Urinary bladder (tissue), 4 donors: Measurements from ENCODE around the gene DDHD1. TPM values are rescaled to one million over a fixed set of nuclear protein-coding genes. Genes with fewer than 3 reads are reported as not detected.
A peak's percentile ranks its signal among the peaks of the same experiment; 100 is the strongest.

ENCODE experiments used
- DNase-seq: peaks from one replicate; pipeline ENCODE4 v3.0.0-alpha.2; 2015; ENCODE audit errors: extremely low spot score
- H3K27ac ChIP-seq: one replicate; pipeline ENCODE4 v1.5.1; 2013; ENCODE audit warnings: low read depth, mild to moderate bottlenecking, moderate library complexity
- H3K36me3 ChIP-seq: one replicate; pipeline ENCODE4 v1.6.1; 2013; ENCODE audit warnings: mild to moderate bottlenecking, moderate library complexity; ENCODE audit not compliant: insufficient read depth
- H3K4me1 ChIP-seq: one replicate; pipeline ENCODE4 v1.6.1; 2013; ENCODE audit warnings: mild to moderate bottlenecking, moderate library complexity; ENCODE audit not compliant: insufficient read depth
- H3K4me3 ChIP-seq: one replicate; pipeline ENCODE4 v1.5.1; 2013; ENCODE audit warnings: low read depth, low read length
- WGBS: extraction: QIAGEN DNeasy Blood & Tissue Kit; methylation state at CpG from one replicate; pipeline ENCODE4 v1.1.7; 2013; 5-methylcytosine and 5-hydroxymethylcytosine counted together
- polyA plus RNA-seq: library from polyadenylated mRNA; stranded (reverse); fragments of 200-250 nt; gene quantifications from one replicate; pipeline ENCODE4 v1.2.3, GENCODE V29; 2013
- total RNA-seq: library from RNA; depleted of rRNA; stranded (reverse); fragments of >200 nt; gene quantifications from one replicate; pipeline ENCODE4 v1.2.3, GENCODE V29; 2014
- donor health status: healthy with polysubstance abuse.
- donor health status: healthy.

DDHD1 gene
- total and polyA plus RNA-seq, 2 donors, result 5.4 to 71.1 TPM

DNA sequence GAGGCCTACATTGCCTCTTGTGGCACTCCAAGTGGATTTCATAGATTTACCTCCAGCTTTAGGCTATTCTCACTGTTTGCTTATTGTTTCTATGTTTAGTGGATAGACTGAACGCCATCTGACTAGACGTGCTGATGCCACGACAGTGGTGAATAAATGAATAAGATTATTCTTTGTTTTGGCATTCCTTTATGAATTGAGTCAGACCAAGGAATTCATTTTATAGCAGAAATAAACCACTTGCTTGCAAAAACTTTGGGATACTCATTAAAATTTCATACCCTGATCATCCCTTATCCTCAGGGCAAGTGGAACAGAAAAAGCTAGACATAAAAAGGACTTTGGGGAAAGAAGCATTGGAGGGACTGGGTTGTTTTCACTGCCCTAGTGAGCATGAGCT is 130.5 kb downstream of the DDHD1 start:
- Histone ChIP-seq H3K27ac (no peak overlapping the region), H3K36me3 (no peaks in the 10 kb centered on the region), H3K4me1 (no peaks in the 10 kb centered on the region), H3K4me3 (no peak overlapping the region)
- 75% methylated on average over 3 of the region's 3 CpGs for WGBS
- DNase-seq, result no peak

DNA sequence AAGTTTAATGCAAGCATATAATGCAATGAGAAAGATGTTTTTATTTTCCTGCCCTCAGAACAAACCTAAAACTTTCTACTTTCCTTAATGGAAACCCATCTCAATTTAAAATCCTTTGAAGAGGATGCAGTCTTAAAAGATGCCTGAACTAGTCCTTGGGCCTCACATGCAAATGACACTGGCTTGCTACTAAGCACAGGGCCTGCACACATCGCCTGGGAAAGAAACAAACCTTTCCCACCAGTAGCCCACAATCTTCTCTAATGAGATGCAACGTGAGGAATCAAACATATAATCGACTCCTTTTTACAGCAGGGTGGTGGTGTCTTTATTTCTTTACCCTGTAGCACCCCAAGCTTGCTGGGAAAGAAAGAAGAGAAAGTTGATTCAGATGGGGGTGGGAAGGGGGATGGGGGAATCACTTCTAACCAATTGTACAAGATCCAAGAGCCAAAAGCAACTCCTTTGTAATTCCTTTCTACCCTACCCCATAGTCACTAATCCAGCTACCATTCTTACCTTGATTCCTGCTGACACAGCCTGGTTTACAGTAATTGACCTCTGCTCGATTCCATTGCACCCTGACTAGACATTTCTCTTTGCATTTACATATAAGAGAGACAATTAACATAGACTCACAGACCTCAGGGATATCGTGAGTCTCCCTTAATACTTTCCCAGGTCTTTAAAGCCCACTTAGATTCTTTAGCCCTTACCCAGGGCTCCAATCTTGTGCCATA is 132.8 kb downstream of the DDHD1 start:
- 81% methylated on average over 5 of the region's 5 CpGs for WGBS
- H3K36me3 ChIP-seq, result no peaks in the 10 kb centered on the region
- no peak overlapping the region for H3K4me3 ChIP-seq
- H3K4me1 ChIP-seq, result no peaks in the 10 kb centered on the region
- DNase-seq, result no peak
- H3K27ac ChIP-seq, result no peak overlapping the region

- Histone ChIP-seq H3K36me3 (no peaks in the 10 kb centered on the region), H3K4me1 (no peaks in the 10 kb centered on the region), H3K4me3 (no peak overlapping the region), H3K27ac (no peak overlapping the region)
- DNase-seq, result no peak
These were observed 133.7 kb downstream of the DDHD1 start for GRCh38 chr14:53019406-53019805.

DNA sequence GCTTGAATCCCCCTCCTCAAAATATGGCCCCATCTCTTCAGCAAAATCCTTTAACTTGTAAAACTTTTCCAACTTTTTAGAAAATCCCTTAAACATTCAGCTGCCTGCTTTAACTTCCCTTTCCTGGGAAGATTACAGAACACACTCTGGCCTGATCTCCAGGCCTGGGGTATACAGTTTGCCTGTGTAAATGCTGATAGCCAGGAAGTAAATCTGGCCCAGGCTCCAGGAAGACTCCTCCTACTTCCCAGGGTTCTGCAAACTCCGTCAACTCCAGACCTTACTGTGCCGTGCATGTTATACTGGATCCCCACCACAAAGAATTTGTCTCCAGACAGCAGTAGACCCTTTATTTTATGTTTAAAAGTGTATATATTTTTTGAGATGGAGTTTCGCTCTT is 135.3 kb downstream of the DDHD1 start:
- Histone ChIP-seq H3K36me3 (no peaks in the 10 kb centered on the region), H3K27ac (no peak overlapping the region), H3K4me3 (no peak overlapping the region), H3K4me1 (no peaks in the 10 kb centered on the region)
- 59% methylated on average over 3 of the region's 3 CpGs for WGBS
- DNase-seq, result no peak

DNA sequence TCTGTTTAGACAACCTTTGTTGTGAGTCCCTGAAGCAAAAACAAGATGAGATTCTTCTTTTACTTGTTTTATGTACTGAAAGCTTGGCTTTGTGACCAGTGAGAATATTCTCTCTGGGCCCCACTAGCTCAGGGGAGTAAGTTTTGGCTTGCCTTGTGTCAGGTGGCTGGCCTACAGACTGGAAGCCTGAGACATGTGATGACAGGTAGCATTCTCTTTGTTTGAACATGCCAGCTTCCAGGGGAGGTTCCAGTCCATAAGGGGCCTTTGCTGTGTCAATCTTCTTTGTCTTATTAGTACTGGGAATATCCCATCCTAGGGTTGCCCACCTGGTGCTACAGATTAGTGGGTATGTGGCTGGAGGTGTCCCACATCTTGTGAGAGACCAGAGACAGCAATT is 136.2 kb downstream of the DDHD1 start:
- Histone ChIP-seq H3K36me3 (no peaks in the 10 kb centered on the region), H3K4me1 (no peaks in the 10 kb centered on the region), H3K4me3 (no peak overlapping the region), H3K27ac (no peak overlapping the region)
- DNase-seq, result no peak

- no peak for DNase-seq
- no peaks in the 10 kb centered on the region for H3K36me3 ChIP-seq
- H3K4me1 ChIP-seq, result no peaks in the 10 kb centered on the region
- H3K4me3 ChIP-seq, result no peak overlapping the region
- 66% methylated on average over 2 of the region's 2 CpGs for WGBS
- no peak overlapping the region for H3K27ac ChIP-seq
These were observed 136.6 kb downstream of the DDHD1 start for GRCh38 chr14:53016491-53016890.

DNA sequence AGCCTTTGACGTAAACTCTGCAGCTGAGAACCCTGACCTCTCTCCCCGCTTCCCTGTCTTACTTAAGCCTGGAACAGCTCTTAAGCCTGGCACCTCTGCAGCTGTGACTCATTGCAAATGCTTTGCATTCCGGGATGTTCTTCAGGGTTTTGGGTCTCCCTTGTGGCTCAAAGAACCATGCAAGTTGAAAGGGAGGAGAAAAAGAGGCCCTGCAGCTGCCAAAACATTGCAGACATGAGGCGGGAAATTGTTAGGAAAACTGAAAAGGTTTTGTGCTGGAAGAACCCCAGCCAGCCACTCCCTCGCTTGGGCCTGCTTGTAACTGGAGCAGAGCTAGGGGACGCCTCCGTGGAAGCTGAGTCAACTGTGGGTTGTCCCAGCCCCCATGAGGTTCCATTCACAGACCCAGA is 142.1 kb downstream of the DDHD1 start:
- DNase-seq, result peak; percentile 36
- Histone ChIP-seq H3K4me3 (no peak overlapping the region), H3K4me1 (peaks cover 2% of the 10 kb centered on the region), H3K36me3 (no peaks in the 10 kb centered on the region), H3K27ac (no peak overlapping the region)
- WGBS, result 23% methylated on average over 7 of the region's 7 CpGs

DNA sequence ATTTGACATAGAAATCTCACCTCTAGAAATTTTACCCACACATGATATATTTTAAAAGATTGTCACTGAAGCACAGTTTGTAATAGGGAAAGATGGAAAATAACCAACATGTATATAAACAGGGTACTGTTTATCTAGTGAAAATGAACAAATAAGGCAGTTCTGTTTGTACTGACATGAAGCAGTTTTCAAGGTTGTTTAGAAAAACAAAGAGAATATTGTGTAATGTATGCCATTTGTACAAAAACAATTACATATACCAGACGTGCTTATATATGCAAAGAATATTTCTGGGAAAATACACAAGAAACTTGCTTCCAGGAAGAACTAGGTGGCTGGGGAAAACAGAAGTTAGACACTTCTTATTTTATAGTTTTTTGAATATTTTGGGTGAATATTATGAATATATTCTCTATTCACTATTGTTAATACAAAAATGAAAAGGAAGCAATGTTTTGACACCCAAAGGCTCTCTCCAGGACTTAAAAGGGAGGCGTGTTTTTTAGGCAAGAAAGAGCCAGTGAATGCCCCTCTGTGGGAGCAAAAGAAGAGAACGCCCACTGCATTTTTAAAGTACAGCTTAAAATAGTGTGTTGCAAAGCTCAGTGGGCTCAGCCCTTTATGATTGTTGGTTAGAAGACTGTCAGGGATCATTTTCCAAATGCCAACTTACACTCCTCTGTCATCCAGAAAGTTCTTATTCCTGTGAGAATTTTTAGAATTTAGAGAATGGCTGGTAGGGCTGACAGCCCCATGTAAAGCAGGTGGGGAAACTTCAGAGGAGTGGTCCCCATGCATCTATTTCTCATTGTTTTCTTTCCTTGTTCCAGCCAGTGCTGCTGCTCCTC is 142.7 kb downstream of the DDHD1 start:
- Histone ChIP-seq H3K4me3 (no peak overlapping the region), H3K4me1 (peaks cover 2% of the 10 kb centered on the region), H3K36me3 (no peaks in the 10 kb centered on the region), H3K27ac (no peak overlapping the region)
- WGBS, result 59% methylated on average over 3 of the region's 3 CpGs
- no peak for DNase-seq

GRCh38 chr14:53006931-53007562 is 146.1 kb downstream of the DDHD1 start:
- WGBS, result 70% methylated on average over 4 of the region's 4 CpGs
- Histone ChIP-seq H3K36me3 (no peaks in the 10 kb centered on the region), H3K27ac (no peak overlapping the region), H3K4me3 (no peak overlapping the region), H3K4me1 (peaks cover 2% of the 10 kb centered on the region)
- no peak for DNase-seq

DNA sequence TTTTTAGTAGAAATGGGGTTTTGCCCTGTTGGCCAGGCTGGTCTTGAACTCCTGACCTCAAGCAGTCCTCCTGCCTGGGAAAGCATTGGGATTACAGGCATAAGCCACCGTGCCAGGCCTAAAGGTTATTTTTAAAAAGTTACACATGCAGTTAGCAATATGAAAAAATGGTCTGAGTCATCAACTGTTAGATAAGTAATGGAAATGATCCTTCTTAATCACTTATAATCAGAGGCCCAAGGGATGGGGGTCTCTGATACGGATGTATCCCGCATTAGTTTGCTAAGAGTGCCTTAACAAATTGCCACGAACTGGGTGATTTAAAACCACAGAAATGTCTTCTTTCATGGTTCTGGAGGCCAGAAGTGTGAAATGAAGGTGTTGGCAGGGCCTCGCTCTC is 148.1 kb downstream of the DDHD1 start:
- DNase-seq, result no peak
- WGBS, result 85% methylated on average over 5 of the region's 5 CpGs
- H3K27ac ChIP-seq, result no peak overlapping the region

GRCh38 chr14:53003776-53004175 is 149.3 kb downstream of the DDHD1 start:
- WGBS, result 91% methylated on average over 4 of the region's 4 CpGs
- no peak for DNase-seq
- Histone ChIP-seq H3K36me3 (no peaks in the 10 kb centered on the region), H3K4me1 (no peaks in the 10 kb centered on the region), H3K4me3 (no peak overlapping the region), H3K27ac (no peak overlapping the region)

More for the DNA sequence above, 148.1 kb downstream of the DDHD1 start:
- Histone ChIP-seq H3K4me1 (no peaks in the 10 kb centered on the region), H3K4me3 (no peak overlapping the region), H3K36me3 (no peaks in the 10 kb centered on the region)

DNA sequence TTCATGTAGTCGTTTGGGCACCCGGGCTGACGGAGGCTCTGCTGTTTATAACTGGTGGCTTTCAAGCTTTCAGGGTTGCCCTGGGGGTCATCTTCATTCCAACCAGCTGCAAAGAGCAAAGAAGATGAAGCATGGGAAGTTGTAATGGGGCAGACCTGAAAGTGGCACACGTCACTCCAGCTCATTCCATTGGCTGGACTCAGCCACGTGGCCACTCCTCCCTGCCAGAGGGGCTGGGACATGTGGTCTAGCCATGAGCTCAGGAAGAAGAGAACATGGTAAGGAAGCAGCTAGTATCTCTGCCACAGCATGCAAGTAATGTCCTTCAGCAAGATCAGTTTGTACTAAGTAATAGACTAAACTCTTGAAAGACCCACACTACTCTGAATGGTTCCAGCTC is 150.5 kb downstream of the DDHD1 start:
- DNase-seq, result no peak
- no peak overlapping the region for H3K27ac ChIP-seq
- H3K4me1 ChIP-seq, result no peaks in the 10 kb centered on the region
- WGBS, result 65% methylated on average over 5 of the region's 5 CpGs
- H3K4me3 ChIP-seq, result no peak overlapping the region
- H3K36me3 ChIP-seq, result no peaks in the 10 kb centered on the region

DNA sequence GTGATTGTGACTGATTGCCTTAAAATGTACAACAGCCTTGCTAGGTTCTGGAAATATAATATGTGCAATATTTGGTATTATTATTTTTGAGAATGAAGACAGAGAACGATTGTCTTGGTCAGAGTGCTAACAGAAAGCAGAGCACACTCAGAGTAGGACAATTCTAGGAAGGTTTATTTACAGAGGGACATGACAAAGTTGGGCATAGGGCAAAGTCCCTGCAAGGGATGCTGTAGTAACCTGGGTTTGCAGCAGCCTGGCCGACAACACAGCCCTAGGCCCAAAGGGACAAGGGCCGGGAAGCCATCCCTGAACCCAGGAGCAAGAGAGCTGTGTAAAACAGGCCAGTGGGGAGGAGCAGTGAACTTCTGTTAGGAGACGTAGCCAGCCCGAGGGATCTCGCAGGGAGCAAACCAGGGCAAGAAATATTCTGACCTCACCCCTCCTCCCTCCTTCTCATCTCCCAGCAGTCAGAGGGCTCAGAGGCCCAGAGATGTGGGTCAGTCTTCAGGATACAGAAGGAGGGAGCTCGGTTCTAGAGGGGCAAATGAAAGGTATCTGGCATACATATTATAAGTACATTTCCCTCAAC is 151.2 kb downstream of the DDHD1 start:
- 53% methylated on average over 7 of the region's 7 CpGs for WGBS
- Histone ChIP-seq H3K36me3 (no peaks in the 10 kb centered on the region), H3K4me1 (no peaks in the 10 kb centered on the region), H3K4me3 (no peak overlapping the region), H3K27ac (no peak overlapping the region)
- no peak for DNase-seq
